G401.6 (cell line): ENCODE results near the gene VPS8.

Source experiments
- FAIRE-seq: peaks from 2 replicates; lab custom pipeline; 2012; peaks lifted over from hg19 to GRCh38; lab: Jason Lieb, UNC

Gene VPS8, protein sequence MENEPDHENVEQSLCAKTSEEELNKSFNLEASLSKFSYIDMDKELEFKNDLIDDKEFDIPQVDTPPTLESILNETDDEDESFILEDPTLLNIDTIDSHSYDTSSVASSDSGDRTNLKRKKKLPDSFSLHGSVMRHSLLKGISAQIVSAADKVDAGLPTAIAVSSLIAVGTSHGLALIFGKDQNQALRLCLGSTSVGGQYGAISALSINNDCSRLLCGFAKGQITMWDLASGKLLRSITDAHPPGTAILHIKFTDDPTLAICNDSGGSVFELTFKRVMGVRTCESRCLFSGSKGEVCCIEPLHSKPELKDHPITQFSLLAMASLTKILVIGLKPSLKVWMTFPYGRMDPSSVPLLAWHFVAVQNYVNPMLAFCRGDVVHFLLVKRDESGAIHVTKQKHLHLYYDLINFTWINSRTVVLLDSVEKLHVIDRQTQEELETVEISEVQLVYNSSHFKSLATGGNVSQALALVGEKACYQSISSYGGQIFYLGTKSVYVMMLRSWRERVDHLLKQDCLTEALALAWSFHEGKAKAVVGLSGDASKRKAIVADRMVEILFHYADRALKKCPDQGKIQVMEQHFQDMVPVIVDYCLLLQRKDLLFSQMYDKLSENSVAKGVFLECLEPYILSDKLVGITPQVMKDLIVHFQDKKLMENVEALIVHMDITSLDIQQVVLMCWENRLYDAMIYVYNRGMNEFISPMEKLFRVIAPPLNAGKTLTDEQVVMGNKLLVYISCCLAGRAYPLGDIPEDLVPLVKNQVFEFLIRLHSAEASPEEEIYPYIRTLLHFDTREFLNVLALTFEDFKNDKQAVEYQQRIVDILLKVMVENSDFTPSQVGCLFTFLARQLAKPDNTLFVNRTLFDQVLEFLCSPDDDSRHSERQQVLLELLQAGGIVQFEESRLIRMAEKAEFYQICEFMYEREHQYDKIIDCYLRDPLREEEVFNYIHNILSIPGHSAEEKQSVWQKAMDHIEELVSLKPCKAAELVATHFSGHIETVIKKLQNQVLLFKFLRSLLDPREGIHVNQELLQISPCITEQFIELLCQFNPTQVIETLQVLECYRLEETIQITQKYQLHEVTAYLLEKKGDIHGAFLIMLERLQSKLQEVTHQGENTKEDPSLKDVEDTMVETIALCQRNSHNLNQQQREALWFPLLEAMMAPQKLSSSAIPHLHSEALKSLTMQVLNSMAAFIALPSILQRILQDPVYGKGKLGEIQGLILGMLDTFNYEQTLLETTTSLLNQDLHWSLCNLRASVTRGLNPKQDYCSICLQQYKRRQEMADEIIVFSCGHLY (N-terminal part only)

DNA sequence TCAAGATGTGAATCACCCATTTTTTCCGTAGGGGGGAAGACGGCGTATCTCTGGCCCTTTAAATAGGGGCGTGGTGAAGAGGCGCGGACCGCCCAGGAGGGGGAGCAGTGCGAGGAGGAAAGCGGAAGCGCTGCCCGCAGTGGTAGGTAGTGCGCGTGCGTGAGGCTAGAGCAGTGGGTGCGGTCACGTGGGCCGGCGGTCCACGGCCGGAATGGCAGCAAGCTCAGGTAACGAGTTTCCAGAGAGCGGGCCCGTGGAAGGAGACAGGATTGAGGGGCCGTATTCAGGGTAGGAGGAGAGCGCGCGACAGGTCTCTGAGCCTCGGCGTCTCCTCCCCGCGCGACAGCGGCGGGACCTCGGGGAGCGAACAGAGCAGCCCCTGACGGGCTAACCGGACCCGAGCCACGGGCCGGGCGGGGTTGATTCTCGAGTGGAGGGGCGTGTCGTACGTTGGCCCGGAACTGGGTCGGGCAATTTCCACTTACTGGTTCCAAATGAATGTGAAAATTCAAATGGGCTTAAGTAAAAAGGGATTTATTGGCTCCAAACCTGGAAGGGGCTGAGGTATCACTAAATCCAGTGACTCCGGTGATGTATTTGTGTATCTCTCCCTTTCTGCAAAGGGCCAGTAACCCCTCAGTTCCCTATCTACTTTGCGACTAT lies at the start of gene VPS8:
TSS of gene VPS8 (plus strand) at position 168 of the 663 bp plus-strand sequence. CDS start 12,467 bp downstream, outside the sequence.
- FAIRE-seq = peak; percentile 88

DNA sequence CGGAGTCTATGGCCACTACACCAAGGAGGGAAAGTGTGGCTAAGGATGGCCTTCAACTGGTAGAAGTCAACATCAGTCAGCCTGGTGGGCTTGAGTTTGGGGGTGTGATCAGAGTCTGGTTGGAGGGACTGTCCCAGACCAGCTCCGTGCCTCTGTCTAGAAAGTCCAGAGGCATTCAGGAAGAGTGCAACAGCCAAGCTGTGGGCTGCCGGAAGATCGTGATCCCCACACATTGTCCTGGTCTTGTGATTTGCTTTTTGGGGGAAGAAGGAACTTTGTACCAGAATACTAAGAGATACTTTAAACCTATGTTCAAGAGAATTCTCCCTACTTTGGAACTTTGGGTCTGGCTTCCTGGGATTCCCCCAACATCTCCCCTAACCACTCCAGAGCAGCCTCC lies 47.8 kb upstream of the VPS8 start:
- FAIRE-seq = no peak

DNA sequence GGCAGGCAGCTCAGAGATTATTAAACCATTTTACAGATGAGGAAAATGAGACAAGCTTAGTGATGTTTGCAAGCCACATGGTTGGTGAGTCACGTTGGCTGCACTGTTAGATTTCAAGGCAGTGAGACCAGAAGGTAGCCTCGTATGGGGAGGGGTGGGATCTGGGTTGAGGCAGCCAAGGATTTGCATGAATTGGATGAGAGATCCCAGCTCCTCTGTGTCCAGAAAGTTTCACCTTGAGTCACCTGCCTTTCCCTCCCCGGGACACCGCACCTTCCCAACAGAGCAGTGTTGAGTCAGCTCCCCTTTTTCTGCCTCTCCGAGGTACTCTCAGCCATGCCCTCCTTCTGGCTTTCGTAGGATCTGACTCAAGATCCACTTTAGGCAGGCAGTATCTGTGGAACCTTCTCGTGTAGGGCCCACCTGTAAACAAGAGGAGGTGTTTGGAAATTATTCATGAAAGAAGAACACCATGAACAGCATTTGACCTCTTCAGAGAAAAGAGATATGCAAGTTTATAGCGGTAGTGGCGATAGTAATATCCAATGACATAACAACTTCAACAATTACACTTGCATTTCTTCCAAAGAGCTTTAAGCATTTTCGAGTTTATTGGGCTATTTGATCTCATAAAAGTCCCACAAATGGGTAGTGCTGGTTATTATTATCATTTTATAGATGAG lies 46.8 kb upstream of the VPS8 start:
- FAIRE-seq = no peak

DNA sequence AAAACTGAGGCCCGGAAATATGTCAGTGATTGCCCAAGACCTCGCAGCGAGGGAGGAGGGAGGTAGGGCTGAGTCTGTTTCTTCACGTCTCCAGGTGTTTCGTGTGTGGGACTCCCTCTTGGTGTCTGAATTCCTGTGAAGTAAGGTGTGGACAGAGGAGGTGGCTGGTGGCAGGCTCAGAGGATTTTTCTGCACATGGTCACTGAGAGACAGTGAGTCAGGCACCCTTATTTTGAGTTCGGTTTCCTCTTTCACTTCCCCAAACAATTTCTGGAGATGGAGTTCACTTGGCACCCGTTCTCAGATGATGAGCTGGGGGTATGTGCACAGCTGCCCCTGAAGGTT lies 46.3 kb upstream of the VPS8 start:
- no peak for FAIRE-seq

DNA sequence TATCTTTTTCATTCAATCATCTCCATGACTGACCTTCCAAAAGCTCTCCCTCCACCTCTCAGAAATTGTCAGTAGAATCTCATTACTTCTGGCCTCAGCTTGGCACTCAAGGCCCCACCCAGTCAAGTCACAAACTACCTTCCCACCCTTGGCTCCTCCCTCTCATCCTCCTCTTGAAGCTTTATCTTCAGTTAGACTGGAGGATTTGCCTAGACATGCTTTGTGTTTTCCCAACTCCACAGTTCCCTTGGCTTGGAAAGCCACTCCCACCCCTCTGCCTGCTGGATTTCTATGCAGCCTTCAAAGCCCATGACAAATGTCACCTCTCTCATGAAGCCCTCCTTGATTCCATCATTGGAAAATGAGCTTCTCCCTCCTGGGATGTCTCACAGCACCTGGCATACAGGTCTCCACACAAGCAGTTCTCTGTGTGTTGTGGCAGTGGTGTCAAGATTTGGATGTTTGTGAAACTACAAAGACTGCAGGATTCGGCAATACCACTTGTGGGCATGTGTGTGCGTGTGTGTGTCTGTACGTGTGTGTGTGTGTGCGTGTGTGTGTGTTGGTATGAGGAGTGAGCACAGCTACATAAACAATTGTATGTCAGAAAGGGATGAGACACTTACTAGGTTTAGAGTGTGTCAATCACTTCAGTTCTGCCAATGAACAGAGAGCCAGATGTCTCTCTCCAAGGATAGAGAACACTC lies 45.3 kb upstream of the VPS8 start:
- no peak for FAIRE-seq

DNA sequence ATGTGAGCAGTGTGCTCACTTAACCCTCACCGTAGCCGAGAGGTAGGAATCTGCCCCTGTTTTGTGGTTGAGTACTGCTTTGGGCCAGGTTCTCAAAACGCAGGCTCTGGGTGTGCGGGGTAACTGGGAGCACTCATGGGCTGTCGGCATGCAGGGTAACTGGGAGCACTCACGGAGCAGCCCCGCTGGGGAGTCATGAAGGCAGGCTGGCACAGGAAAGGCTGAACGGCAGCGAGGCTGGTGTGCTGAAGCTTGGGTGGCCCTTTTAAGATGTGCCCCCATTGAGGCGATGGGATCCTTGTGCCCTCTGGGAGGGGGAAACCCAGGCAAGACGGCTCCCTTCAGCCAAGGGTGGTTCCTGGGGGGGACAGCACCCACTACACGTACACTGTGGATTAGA lies 44.6 kb upstream of the VPS8 start:
- no peak for FAIRE-seq

DNA sequence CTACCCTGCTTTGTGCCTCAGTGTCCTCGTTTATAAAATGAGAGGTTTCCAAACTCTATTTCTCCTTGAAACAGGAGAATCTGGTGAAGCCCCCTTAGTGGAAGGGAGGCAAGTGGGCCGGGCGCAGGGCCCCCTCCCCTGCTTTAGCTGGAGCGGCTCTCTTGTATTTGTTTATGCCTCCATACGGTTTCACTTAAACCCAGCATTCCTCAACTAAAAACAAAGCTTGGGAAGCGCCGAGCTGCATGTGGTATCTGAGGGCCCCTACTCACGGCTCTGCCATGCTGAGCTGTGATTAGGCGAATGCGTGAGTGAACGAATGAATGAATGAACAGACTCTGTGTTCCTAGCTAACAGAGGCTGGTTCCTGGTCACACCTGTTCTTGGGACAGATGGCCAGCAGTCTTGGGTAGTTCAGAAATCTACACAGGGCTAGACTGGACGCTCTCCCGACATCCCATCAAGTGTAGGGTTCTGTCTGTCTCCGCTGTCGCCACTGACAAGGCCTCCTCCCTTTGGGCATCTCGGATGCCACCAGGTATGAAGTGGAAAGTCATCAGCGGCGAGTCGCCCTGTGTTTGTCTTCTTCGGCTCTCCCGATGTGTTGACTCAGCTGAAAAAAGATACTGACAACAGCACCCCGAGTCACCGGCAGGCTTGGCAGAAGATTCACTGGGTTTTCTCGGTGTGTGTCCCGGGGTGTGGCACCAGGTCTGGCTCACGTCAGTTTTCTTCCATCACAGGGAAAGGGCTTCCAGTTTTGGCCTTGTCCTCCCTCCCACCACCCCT lies 42.4 kb upstream of the VPS8 start:
- FAIRE-seq = no peak

DNA sequence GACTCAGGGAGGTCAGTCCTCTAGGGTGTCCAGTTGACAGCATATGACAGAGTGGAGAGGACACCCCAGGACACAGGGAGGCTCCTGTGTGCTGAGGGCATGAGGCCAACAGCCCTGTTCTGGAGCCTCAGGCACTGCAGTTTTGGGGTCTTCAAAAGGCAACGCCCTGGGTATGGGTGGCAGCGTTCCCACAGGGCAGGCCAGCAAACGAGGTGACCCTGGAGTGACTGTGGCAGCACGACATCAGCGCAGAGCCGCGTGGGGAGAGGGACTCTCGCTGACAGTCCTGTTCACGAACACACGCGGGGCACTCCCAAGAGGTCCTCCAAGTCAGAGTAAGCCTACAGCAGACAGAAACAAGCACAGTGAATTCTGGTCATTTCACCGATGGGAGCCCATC lies 41.4 kb upstream of the VPS8 start:
- FAIRE-seq = no peak

DNA sequence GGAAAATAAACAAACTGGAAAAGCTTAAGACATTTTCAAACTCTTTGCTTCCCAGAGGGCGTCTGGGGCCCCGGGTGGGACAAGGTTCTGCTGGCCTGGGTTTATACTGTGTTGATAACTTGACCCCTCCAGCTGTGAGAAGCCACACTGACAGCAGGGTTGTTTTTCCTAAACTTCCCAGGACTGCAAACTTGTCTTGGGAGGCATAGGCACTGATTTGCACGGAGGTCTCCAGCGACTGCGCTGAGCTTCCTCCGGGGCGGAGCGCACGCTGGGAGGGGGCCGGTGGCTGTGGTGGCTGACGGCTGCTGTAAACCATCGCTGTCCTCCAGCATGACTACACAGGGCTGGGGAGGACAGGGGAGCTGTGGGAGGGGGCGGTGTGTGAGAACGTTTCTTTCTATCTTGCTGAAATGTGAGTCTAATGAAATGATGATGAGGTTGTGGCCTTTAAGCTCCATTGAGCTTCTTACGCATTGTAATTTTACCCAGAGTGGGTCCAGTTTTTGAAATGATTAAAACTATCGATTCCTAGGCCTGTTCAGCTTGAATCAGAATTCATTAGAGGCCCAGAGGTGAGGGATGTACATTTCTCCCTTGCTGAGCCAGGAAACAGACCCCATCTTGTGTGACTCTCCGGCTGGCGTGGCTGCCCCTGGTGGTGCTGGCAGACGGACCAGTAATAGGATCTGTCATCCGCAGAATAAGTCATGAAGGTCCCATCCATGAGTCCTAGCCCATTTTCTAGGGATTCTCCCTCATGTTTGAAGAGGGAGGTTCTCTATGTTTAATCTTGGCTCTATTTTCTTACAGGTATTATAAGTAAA lies 40.5 kb upstream of the VPS8 start:
- no peak for FAIRE-seq

DNA sequence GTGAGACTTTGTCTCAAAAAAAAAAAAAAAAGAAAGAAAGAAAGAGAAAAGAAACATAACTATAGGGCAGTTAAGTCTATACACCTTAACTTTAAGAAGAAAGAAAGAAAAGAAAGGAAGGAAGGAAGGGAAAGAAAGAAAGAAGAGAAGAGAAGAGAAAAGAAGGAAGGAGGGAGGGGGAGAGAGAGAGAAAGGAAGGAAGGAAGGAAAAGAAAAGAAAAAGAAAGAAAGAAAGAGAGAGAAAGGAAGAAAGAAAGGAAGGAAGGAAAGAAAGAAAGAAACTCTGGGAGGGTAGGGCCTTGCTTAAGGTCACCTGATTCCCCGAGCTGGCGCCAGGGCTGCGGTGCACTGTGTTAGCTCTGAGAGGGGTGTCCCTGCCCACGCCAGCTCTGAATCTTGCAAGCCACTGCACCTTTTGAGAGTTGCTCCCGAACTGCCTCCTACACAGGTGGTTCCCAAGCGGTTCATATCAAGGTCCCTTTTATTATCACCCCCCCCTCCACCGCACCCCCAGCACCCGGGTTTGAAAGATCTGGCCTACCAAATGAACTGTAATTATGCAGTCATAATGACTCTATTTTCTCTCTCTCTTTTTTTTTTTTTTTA lies 39.2 kb upstream of the VPS8 start:
- no peak for FAIRE-seq

DNA sequence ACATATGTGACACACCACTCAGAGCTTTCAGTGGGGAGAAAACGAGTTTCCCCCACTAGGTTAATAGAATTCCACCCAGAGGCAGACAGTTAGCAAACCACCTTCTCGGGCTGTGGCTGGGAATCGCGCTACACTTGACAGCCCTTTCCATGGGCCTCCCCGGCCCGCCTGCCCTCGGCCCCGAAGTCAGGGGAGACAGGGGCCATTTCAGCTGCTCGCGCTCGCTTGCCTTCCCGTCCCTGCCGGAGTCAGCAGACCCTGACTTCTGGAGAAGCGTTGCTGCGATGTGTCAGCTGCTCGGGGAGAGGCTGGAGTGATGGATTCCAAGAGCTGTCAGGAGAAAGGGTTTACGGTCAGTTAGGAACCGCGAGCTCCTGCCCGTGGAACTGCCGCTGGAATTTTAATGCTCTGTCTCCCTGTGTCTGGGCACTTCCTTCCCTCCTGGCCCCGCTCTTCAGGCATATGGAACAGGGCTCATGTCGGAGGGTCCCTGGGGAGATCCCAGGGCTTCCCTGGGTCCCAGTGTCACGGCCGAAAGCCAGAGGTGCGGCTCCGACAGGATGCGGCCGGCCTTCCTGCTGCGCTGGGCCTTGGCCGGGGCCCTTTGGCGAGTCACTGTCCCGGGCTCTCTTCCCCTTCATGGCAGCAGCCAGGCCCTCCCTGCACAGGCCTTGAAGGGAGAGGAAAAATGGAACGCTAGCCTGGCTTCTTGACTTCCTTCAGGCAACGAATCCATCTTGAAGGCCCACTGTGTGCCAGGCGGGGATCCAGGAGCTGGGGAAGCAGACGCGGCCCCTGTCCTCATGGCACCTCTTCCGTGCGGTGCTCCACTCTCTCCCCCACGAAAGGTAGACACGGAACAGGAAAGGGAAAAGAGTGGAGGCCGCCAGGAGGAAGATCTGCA lies 38.4 kb upstream of the VPS8 start:
- FAIRE-seq = no peak

DNA sequence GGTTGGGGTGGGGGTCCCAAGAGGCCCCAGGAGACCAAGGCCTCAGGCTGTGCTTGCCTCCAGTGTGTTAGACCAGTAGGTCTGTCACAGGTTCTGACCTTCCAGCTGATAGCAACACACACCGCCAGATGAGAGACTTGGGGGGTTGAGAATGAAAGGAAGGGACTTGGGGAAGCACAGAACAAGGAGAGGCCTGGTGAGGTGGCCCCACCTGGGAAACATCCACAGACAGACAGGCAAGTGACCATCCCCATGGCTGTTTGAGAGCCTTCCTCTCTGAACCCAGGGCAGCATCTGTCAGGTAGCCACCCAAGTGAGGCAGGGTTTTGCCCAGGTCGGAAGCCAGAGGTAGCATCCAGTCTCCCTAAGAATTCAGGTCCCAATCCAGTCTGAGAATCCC lies 35.0 kb upstream of the VPS8 start:
- no peak for FAIRE-seq

DNA sequence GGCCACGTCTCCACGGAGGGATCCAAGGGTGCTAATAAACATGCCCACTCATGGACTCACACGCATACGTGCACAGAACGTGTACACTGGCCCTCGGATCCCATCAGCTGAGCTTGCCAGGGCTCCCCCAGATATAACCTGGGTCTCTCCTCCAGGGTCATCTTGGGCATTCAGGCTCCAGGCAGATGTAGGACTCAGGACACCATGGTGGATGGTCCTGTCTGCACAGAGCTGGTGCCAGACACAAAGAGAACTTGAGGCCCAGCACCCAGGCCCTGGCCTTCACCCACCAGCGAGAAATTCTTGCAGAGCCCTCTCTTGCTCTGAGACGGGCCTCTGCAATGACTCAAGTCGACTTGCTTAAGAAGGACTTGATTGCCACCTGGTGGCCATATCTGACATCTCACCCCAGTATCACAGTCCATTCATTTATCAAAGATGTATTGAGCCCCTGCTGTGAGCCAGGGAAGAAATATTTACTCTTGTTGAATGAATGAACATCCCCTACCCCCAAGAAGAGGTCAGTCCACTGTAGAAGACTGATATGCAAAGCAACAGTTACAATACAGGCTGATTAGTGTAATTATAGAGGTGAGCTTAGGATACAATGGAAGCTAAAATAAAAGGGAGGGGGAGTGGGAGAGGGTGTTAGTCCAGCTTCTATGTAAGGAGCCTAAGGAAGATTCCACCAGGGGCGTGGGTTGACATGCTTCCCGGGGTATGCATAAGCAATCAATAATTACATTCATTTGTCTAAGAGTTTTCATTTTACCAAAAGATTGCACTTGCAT lies 34.2 kb upstream of the VPS8 start:
- FAIRE-seq = peak; percentile 92

DNA sequence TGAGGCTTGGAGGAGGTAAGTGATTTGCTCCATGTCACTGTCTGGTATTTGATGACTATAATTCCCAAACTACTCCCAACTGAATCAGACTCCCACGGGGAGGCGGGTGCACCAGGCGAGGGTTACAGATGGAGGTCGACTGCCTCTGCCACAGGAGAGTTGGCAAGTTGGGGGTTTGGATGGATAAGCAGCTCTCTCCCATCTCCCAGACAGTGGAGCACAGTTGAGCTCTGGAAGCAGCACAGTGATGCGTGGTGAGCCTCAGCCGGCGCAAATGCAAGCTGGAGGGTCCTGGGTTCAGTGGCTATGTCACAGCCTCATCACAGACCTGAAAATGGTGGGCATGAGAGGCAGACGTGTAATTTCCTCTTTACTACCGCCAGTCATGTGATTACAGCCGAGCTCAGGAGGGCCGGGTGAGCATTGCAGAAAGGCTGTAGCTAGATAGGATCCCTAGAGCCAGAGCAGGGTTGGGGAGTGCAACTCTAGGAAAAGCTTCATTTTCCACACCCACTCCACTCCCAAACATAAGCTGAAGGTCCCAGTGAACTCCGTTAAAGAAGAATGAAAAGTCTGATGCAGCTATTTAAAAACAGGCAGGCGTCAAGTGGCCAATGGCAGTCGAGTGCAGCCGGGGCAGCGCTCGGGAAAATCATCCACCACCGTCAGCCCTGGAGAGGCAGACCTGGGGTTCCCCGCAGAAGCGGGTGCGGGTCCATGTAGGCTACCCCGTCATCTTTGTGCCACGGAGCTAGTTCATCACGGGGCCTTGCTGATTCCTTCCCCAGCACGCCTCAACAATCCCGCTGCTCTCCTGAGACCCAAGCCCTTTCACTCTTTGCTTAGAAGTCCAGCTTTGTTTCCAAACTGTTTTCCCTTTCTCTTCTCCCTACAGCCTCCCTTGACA lies 33.3 kb upstream of the VPS8 start:
- FAIRE-seq = no peak

DNA sequence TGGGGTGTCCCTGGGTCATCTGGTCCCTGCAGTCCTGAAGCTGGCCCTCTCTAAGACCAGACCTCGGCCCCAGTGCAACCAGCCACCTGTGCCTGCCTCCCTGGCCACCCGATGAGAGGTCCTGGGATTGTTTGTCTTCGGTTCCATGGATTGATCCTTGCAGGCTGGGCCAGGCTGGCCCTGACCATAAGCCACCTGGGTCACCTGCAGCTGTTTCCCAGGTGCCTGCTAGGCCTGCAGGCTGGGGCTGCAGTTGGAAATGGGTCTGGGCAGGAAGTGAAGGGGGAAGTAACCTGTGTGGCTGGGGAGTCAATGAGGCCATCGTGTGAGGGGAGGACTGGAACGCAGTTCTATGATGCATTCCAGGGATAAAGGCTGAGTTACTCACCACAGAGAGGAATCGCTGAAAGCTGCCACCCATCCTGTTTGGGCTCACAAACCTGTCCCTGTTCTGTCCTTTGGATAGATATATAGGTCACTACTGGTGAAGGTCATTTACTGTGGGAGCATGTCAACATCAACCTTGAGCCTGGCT lies 30.9 kb upstream of the VPS8 start:
- no peak for FAIRE-seq
